Lower leg skin (tissue), 4 donors: ENCODE data around the gene OTOS. TPM values are rescaled to one million over a fixed set of nuclear protein-coding genes. Genes with fewer than 3 reads are reported as not detected.

Experiments used
- DNase-seq, 2 donors: peaks; one replicate each; pipeline ENCODE4 v3.0.0-alpha.2; 2019; ENCODE audit warnings: low spot score in 2 of 2
- H3K4me3 ChIP-seq: fragments of 200-600 bp; sonication (generic); 2 replicates; pipeline ENCODE4 v1.5.1; 2017; ENCODE audit warnings: mild to moderate bottlenecking, low read depth; ENCODE audit not compliant: poor library complexity, severe bottlenecking
- CTCF ChIP-seq, 3 donors: fragments of 450-650 bp; IDR thresholded peaks; one replicate each; pipeline ENCODE4 v1.5.1; 2016; ENCODE audit warnings: antibody characterized with exemption in 3 of 3, mild to moderate bottlenecking in 3 of 3, moderate library complexity in 2 of 3
- POLR2A ChIP-seq, 2 donors: fragments of 450-650 bp; IDR thresholded peaks; one replicate each; pipeline ENCODE4 v1.6.1; 2016 to 2017; ENCODE audit warnings: antibody characterized with exemption in 2 of 2, mild to moderate bottlenecking in 1 of 2, moderate library complexity in 1 of 2
- WGBS, 2 donors: methylation state at CpG; one replicate each; pipeline ENCODE4 v1.1.5; 2018; 5-methylcytosine and 5-hydroxymethylcytosine counted together
- intact Hi-C: fragments of 100-400 bp; cut with DNase I; formaldehyde crosslinking; loops from one replicate; pipeline ENCODE4 v1.15.0; 2023; ENCODE audit warnings: low total_unique reads
- total RNA-seq, 4 donors: library from RNA; depleted of rRNA; stranded (reverse); fragments of >200 nt; gene quantifications; one replicate each; pipeline ENCODE4 v1.1.0, GENCODE V29; 2016

OTOS gene
- total RNA-seq, 4 donors from 2014 or later: not detected

- intact Hi-C loops: no loop called here
- 93 to 96% methylated on average over 21 to 22 of the region's 22 CpGs for WGBS, 2 donors
- peak in 1 of 2 donors; percentile 54 for DNase-seq
- no peak for TF ChIP-seq POLR2A (IDR thresholded peaks at IDR 0.05)
- TF ChIP-seq CTCF (IDR thresholded peaks at IDR 0.05): no peak
- no peak overlapping the region for H3K4me3 ChIP-seq
These were observed 10.6 kb downstream of the OTOS start for GRCh38 chr2:240129731-240130392.

GRCh38 chr2:240129311-240129710 is 11.1 kb downstream of the OTOS start:
- intact Hi-C loops: no loop called here
- no peak for TF ChIP-seq POLR2A (IDR thresholded peaks at IDR 0.05)
- TF ChIP-seq CTCF (IDR thresholded peaks at IDR 0.05): no peak

GRCh38 chr2:240128608-240129145 is 11.8 kb downstream of the OTOS start:
- TF ChIP-seq POLR2A (IDR thresholded peaks at IDR 0.05) (no peak), CTCF (IDR thresholded peaks at IDR 0.05) (no peak)
- peak in 1 of 2 donors; percentile 64 for DNase-seq
- H3K4me3 ChIP-seq: no peak overlapping the region
- WGBS, 2 donors: 59 to 62% methylated on average over 12 of the region's 12 CpGs
- intact Hi-C loops: no loop called here

More at GRCh38 chr2:240129311-240129710, 11.1 kb downstream of the OTOS start:
- 80 to 93% methylated on average over 7 of the region's 7 CpGs for WGBS, 2 donors
- H3K4me3 ChIP-seq: no peak overlapping the region
- DNase-seq: peak in 1 of 2 donors; percentile 65

- peak in 1 of 2 donors; percentile 75 for DNase-seq
- intact Hi-C loops: no loop called here
- WGBS, 2 donors: 90 to 92% methylated on average over 16 of the region's 16 CpGs
- TF ChIP-seq POLR2A (IDR thresholded peaks at IDR 0.05) (no peak), CTCF (IDR thresholded peaks at IDR 0.05) (no peak)
- H3K4me3 ChIP-seq: no peak overlapping the region
These were observed 12.4 kb downstream of the OTOS start for GRCh38 chr2:240127911-240128607.

- intact Hi-C loops: no loop called here
- peak in 1 of 2 donors; percentile 21 for DNase-seq
- 80 to 86% methylated on average over 7 of the region's 7 CpGs for WGBS, 2 donors
- no peak overlapping the region for H3K4me3 ChIP-seq
- no peak for TF ChIP-seq CTCF (IDR thresholded peaks at IDR 0.05)
These were observed 13.2 kb downstream of the OTOS start for GRCh38 chr2:240127191-240127750.
